Thymus (tissue), 11 donors: ENCODE measurements around the gene MR1. TPM values are rescaled to one million over a fixed set of nuclear protein-coding genes. Genes with fewer than 3 reads are reported as not detected.

ENCODE experiments used
- DNase-seq, 9 donors: peaks; one replicate each; pipeline ENCODE4 v3.0.0-alpha.2; 2013; ENCODE audit warnings: low spot score in 9 of 9, low read depth in 6 of 9, missing footprints in 1 of 9
- H3K27ac ChIP-seq, 2 donors: one replicate each; pipeline ENCODE4 v1.5.1; 2013; ENCODE audit warnings: control low read depth in 1 of 2, low read depth in 1 of 2, low read length in 1 of 2, mild to moderate bottlenecking in 1 of 2, moderate library complexity in 1 of 2
- H3K27me3 ChIP-seq, 2 donors: one replicate each; pipeline ENCODE4 v1.5.1; 2013; ENCODE audit warnings: low read length in 1 of 2; ENCODE audit not compliant: control insufficient read depth in 2 of 2, insufficient read depth in 1 of 2
- H3K36me3 ChIP-seq, 2 donors: one replicate each; pipeline ENCODE4 v1.5.1; 2013; ENCODE audit warnings: low read length in 1 of 2, mild to moderate bottlenecking in 1 of 2, moderate library complexity in 1 of 2; ENCODE audit not compliant: control insufficient read depth in 2 of 2, insufficient read depth in 2 of 2
- H3K4me1 ChIP-seq, 2 donors: one replicate each; pipeline ENCODE4 v1.5.1; 2013; ENCODE audit warnings: low read length in 2 of 2; ENCODE audit not compliant: control insufficient read depth in 2 of 2, insufficient read depth in 2 of 2
- H3K4me3 ChIP-seq, 2 donors: one replicate each; pipeline ENCODE4 v1.5.1; 2013; ENCODE audit warnings: low read length in 2 of 2, control low read depth in 1 of 2, mild to moderate bottlenecking in 1 of 2
- H3K9me3 ChIP-seq, 2 donors: one replicate each; pipeline ENCODE4 v1.5.1; 2013; ENCODE audit warnings: low read length in 1 of 2, mild to moderate bottlenecking in 1 of 2; ENCODE audit not compliant: control insufficient read depth in 2 of 2, insufficient read depth in 1 of 2
- WGBS: extraction: QIAGEN DNeasy Blood & Tissue Kit; methylation state at CpG from one replicate; pipeline ENCODE4 v1.1.7; 2013; 5-methylcytosine and 5-hydroxymethylcytosine counted together
- polyA plus RNA-seq: library from polyadenylated mRNA; stranded (reverse); fragments of 200-250 nt; gene quantifications from one replicate; pipeline ENCODE4 v1.2.3, GENCODE V29; 2013
- total RNA-seq: library from RNA; stranded (reverse); fragments of 120-200 nt; gene quantifications from one replicate; pipeline ENCODE4 v1.2.4, GENCODE V29; 2013
- donor health status: healthy.

The MR1 gene
- total and polyA plus RNA-seq, 2 donors: 12.0 to 21.1 TPM

- Histone ChIP-seq H3K36me3 (no peaks in the 10 kb centered on the region), H3K27me3 (no peaks in the 10 kb centered on the region), H3K9me3 (no peaks in the 10 kb centered on the region), H3K4me1 (peaks cover 21 to 23% of the 10 kb centered on the region in 2 donors), H3K4me3 (no peak overlapping the region), H3K27ac (no peak overlapping the region)
- WGBS: 94% methylated on average over 3 of the region's 3 CpGs
- DNase-seq: no peak
These were observed 22.2 kb upstream of the MR1 start for GRCh38 chr1:181011301-181012202.

- H3K36me3 ChIP-seq: peaks cover 0 to 1% of the 10 kb centered on the region in 2 donors
- DNase-seq: no peak
- no peaks in the 10 kb centered on the region for H3K9me3 ChIP-seq
- H3K4me3 ChIP-seq: no peak overlapping the region
- no peak overlapping the region for H3K27ac ChIP-seq
- WGBS: 96% methylated on average over 4 of the region's 4 CpGs
- no peaks in the 10 kb centered on the region for H3K27me3 ChIP-seq
- H3K4me1 ChIP-seq: peaks cover 21 to 23% of the 10 kb centered on the region in 2 donors
These were observed 21.5 kb upstream of the MR1 start for GRCh38 chr1:181012203-181012745.

GRCh38 chr1:181013144-181013543 lies 20.6 kb upstream of the MR1 start:
- H3K9me3 ChIP-seq: no peaks in the 10 kb centered on the region
- peak in 2 of 9 donors; percentile 27 to 45 for DNase-seq
- H3K27ac ChIP-seq: no peak overlapping the region
- H3K27me3 ChIP-seq: no peaks in the 10 kb centered on the region
- no peak overlapping the region for H3K4me3 ChIP-seq
- peaks cover 0 to 5% of the 10 kb centered on the region in 2 donors for H3K36me3 ChIP-seq
- H3K4me1 ChIP-seq: peaks cover 21 to 23% of the 10 kb centered on the region in 2 donors
- WGBS: 26% methylated on average over 5 of the region's 5 CpGs

GRCh38 chr1:181014477-181015250 lies 19.1 kb upstream of the MR1 start:
- Histone ChIP-seq H3K27me3 (no peaks in the 10 kb centered on the region), H3K4me3 (no peak overlapping the region), H3K27ac (no peak overlapping the region), H3K9me3 (no peaks in the 10 kb centered on the region), H3K4me1 (peaks cover 27 to 29% of the 10 kb centered on the region in 2 donors), H3K36me3 (peaks cover 0 to 12% of the 10 kb centered on the region in 2 donors)
- WGBS: 51% methylated on average over 2 of the region's 2 CpGs
- peak in 1 of 9 donors; percentile 13 for DNase-seq

GRCh38 chr1:181015251-181015615 lies 18.6 kb upstream of the MR1 start:
- Histone ChIP-seq H3K4me3 (no peak overlapping the region), H3K9me3 (no peaks in the 10 kb centered on the region), H3K36me3 (peaks cover 0 to 12% of the 10 kb centered on the region in 2 donors), H3K4me1 (peaks cover 27 to 32% of the 10 kb centered on the region in 2 donors), H3K27me3 (no peaks in the 10 kb centered on the region), H3K27ac (no peak overlapping the region)
- DNase-seq: no peak

- peaks cover 27 to 32% of the 10 kb centered on the region in 2 donors for H3K4me1 ChIP-seq
- WGBS: over 99% methylated on average over 8 of the region's 8 CpGs
- DNase-seq: no peak
- H3K27me3 ChIP-seq: no peaks in the 10 kb centered on the region
- H3K36me3 ChIP-seq: peaks cover 0 to 12% of the 10 kb centered on the region in 2 donors
- H3K4me3 ChIP-seq: no peak overlapping the region
- H3K9me3 ChIP-seq: no peaks in the 10 kb centered on the region
- no peak overlapping the region for H3K27ac ChIP-seq
These were observed 17.2 kb upstream of the MR1 start for GRCh38 chr1:181016563-181016962.

GRCh38 chr1:181018901-181019681 lies 14.7 kb upstream of the MR1 start:
- Histone ChIP-seq H3K36me3 (peaks cover 0 to 12% of the 10 kb centered on the region in 2 donors), H3K4me3 (no peak overlapping the region), H3K27ac (peak overlapping the region in 1 of 2 donors; percentile 23), H3K4me1 (peaks cover 13 to 21% of the 10 kb centered on the region in 2 donors), H3K9me3 (peaks cover 0 to 3% of the 10 kb centered on the region in 2 donors), H3K27me3 (no peaks in the 10 kb centered on the region)
- DNase-seq: peak in 1 of 9 donors; percentile 26
- WGBS: 47% methylated on average over 1 of the region's 1 CpG

GRCh38 chr1:181021159-181021558 lies 12.6 kb upstream of the MR1 start:
- WGBS: 66% methylated on average over 3 of the region's 3 CpGs
- no peak for DNase-seq
- peaks cover 4 to 18% of the 10 kb centered on the region in 2 donors for H3K4me1 ChIP-seq
- H3K36me3 ChIP-seq: peaks cover 0 to 12% of the 10 kb centered on the region in 2 donors
- H3K4me3 ChIP-seq: peak overlapping the region; percentile 91 to 96
- no peaks in the 10 kb centered on the region for H3K27me3 ChIP-seq
- H3K27ac ChIP-seq: peak overlapping the region in 1 of 2 donors; percentile 88
- H3K9me3 ChIP-seq: peaks cover 0 to 3% of the 10 kb centered on the region in 2 donors
